Stomach (tissue), 4 donors: ENCODE data around the gene VWA7.

ENCODE experiments used
- EP300 ChIP-seq: sonication (generic); formaldehyde crosslinking; IDR thresholded peaks from one replicate; pipeline ENCODE4 v1.6.1; 2017; ENCODE audit warnings: antibody characterized with exemption
- TF ChIP-seq, protein P1 (sequence below), 7 experiments: fragments of 450-650 bp in 4 of 7; fragments of 200-600 bp in 3 of 7; sonication (generic) in 3 of 7; IDR thresholded peaks; one replicate each; pipeline ENCODE4 v1.5.1; 2016 to 2019; ENCODE audit warnings: antibody characterized with exemption in 7 of 7, control low read depth in 2 of 7, mild to moderate bottlenecking in 1 of 7

DNA sequence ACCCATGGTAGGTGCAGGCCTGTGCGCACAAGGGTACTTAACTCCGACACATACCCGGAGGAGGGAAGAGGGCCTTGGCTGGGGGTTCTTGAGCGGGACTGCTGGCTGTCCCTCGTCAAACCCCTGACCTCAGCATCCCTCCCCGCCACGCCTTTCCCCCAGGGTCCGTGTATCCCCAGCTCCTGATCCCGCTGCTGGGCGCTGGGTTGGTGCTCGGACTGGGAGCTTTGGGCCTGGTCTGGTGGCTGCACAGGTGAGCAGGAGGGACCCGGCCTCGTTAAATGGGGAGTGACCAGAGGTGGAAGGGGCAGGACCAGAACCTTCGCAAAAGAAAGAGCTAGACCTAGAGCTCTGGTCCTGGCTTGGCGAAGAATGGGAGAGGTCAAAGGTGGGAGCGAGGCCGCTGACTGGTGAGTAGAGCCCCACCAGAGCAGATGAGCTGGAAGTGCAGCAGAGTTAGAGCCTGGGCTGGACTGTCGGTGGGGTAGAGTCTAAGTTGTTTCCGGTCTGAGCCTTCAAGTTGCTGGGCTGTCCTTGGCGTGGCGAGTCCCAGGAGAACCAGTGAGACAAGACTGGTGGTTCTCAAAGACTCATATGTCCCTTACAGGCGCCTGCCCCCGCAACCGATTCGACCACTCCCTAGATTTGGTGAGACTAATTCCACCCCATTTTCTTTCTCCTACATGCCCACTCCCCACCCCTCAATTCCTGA lies 53.0 kb downstream of the VWA7 start:
- TF ChIP-seq, protein P1, sequence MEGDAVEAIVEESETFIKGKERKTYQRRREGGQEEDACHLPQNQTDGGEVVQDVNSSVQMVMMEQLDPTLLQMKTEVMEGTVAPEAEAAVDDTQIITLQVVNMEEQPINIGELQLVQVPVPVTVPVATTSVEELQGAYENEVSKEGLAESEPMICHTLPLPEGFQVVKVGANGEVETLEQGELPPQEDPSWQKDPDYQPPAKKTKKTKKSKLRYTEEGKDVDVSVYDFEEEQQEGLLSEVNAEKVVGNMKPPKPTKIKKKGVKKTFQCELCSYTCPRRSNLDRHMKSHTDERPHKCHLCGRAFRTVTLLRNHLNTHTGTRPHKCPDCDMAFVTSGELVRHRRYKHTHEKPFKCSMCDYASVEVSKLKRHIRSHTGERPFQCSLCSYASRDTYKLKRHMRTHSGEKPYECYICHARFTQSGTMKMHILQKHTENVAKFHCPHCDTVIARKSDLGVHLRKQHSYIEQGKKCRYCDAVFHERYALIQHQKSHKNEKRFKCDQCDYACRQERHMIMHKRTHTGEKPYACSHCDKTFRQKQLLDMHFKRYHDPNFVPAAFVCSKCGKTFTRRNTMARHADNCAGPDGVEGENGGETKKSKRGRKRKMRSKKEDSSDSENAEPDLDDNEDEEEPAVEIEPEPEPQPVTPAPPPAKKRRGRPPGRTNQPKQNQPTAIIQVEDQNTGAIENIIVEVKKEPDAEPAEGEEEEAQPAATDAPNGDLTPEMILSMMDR (IDR thresholded peaks at IDR 0.05): no peak
- TF ChIP-seq EP300: no peak
